Peyer's patch (tissue), 4 donors: ENCODE results near the gene BHLHE41. TPM values are rescaled to one million over a fixed set of nuclear protein-coding genes. Genes with fewer than 3 reads are reported as not detected.
A peak's percentile ranks its signal among the peaks of the same experiment; 100 is the strongest.

ENCODE experiments used
- DNase-seq, 3 donors: peaks; one replicate each; pipeline ENCODE4 v3.0.0-alpha.2; 2017 to 2019
- H3K27ac ChIP-seq, 4 donors: fragments of 200-600 bp; sonication (generic); one replicate each; pipeline ENCODE4 v1.5.1; 2016 to 2019
- H3K27me3 ChIP-seq, 2 donors: fragments of 200-600 bp; sonication (generic); one replicate each; pipeline ENCODE4 v1.5.1; 2019
- H3K36me3 ChIP-seq, 3 donors: fragments of 200-600 bp; sonication (generic); one replicate each; pipeline ENCODE4 v1.5.1; 2016 to 2019
- H3K4me1 ChIP-seq, 4 donors: fragments of 200-600 bp; sonication (generic); one replicate each; pipeline ENCODE4 v1.5.1; 2016 to 2019
- H3K4me3 ChIP-seq, 4 donors: fragments of 200-600 bp; sonication (generic); 1 replicate in 3 of 4; 2 replicates in 1 of 4; pipeline ENCODE4 v1.5.1; 2016 to 2019; ENCODE audit warnings: mild to moderate bottlenecking in 1 of 4
- H3K9me3 ChIP-seq, 4 donors: fragments of 200-600 bp; sonication (generic); one replicate each; pipeline ENCODE4 v1.5.1; 2016 to 2019; ENCODE audit warnings: mild to moderate bottlenecking in 1 of 4
- CTCF ChIP-seq, 6 experiments: fragments of 450-650 bp in 4 of 6; fragments of 200-600 bp in 2 of 6; sonication (generic) in 1 of 6; IDR thresholded peaks; one replicate each; pipeline ENCODE4 v1.5.1; 2017 to 2019; ENCODE audit warnings: antibody characterized with exemption in 6 of 6, mild to moderate bottlenecking in 3 of 6, moderate library complexity in 1 of 6
- POLR2A ChIP-seq, 2 donors: fragments of 450-650 bp; IDR thresholded peaks; one replicate each; pipeline ENCODE4 v1.5.1; 2017; ENCODE audit warnings: antibody characterized with exemption in 2 of 2, mild to moderate bottlenecking in 2 of 2, moderate library complexity in 2 of 2
- total RNA-seq, 4 donors: library from RNA; depleted of rRNA; stranded (reverse); fragments of >200 nt; gene quantifications; one replicate each; pipeline ENCODE4 v1.1.0, GENCODE V29; 2016

BHLHE41 gene
- total RNA-seq, 4 donors from 2014 or later = 0.18 to 11.6 (median 2.2) TPM

GRCh38 chr12:26116829-26117715 is 7.8 kb downstream of the BHLHE41 start:
- Histone ChIP-seq H3K4me3 (no peak overlapping the region), H3K36me3 (no peaks in the 10 kb centered on the region), H3K27ac (peak overlapping the region in 2 of 4 donors; percentile 13 to 58), H3K4me1 (peaks cover 0 to 18% (median 3%) of the 10 kb centered on the region in 4 donors), H3K9me3 (no peaks in the 10 kb centered on the region), H3K27me3 (no peaks in the 10 kb centered on the region)
- TF ChIP-seq POLR2A (IDR thresholded peaks at IDR 0.05) = no peak
- TF ChIP-seq CTCF (IDR thresholded peaks at IDR 0.05) = no peak
- DNase-seq = no peak

- no peaks in the 10 kb centered on the region for H3K9me3 ChIP-seq
- peak in 1 of 3 donors; percentile 52 for DNase-seq
- no peak for TF ChIP-seq CTCF (IDR thresholded peaks at IDR 0.05)
- TF ChIP-seq POLR2A (IDR thresholded peaks at IDR 0.05) = no peak
- H3K27me3 ChIP-seq = no peaks in the 10 kb centered on the region
- H3K27ac ChIP-seq = peak overlapping the region; percentile 88 to 93 (median 90)
- H3K36me3 ChIP-seq = no peaks in the 10 kb centered on the region
- peaks cover 0 to 18% (median 3%) of the 10 kb centered on the region in 4 donors for H3K4me1 ChIP-seq
- peak overlapping the region; percentile 53 to 56 (median 54) for H3K4me3 ChIP-seq
These were observed 10.0 kb downstream of the BHLHE41 start for GRCh38 chr12:26114720-26115401.

GRCh38 chr12:26113853-26114719 is 10.8 kb downstream of the BHLHE41 start:
- peak overlapping the region; percentile 53 to 56 (median 54) for H3K4me3 ChIP-seq
- H3K27ac ChIP-seq = peak overlapping the region; percentile 88 to 93 (median 90)
- no peaks in the 10 kb centered on the region for H3K9me3 ChIP-seq
- H3K4me1 ChIP-seq = peaks cover 0 to 18% (median 3%) of the 10 kb centered on the region in 4 donors
- no peaks in the 10 kb centered on the region for H3K36me3 ChIP-seq
- DNase-seq = peak; percentile 84 to 99 (median 96)
- peak; percentile 68 to 81 for TF ChIP-seq POLR2A (IDR thresholded peaks at IDR 0.05)
- TF ChIP-seq CTCF (IDR thresholded peaks at IDR 0.05) = peak in 4 of 6 experiments; percentile 35 to 49 (median 44)
- no peaks in the 10 kb centered on the region for H3K27me3 ChIP-seq

GRCh38 chr12:26113181-26113654 is 11.6 kb downstream of the BHLHE41 start:
- Histone ChIP-seq H3K4me1 (peaks cover 0 to 18% (median 3%) of the 10 kb centered on the region in 4 donors), H3K4me3 (peak overlapping the region in 1 of 4 donors; percentile 56), H3K27me3 (no peaks in the 10 kb centered on the region), H3K36me3 (no peaks in the 10 kb centered on the region), H3K27ac (peak overlapping the region in 3 of 4 donors; percentile 88 to 93 (median 92)), H3K9me3 (no peaks in the 10 kb centered on the region)
- DNase-seq = no peak
- no peak for TF ChIP-seq CTCF (IDR thresholded peaks at IDR 0.05)
- no peak for TF ChIP-seq POLR2A (IDR thresholded peaks at IDR 0.05)

- no peak for DNase-seq
- no peaks in the 10 kb centered on the region for H3K9me3 ChIP-seq
- no peaks in the 10 kb centered on the region for H3K27me3 ChIP-seq
- TF ChIP-seq CTCF (IDR thresholded peaks at IDR 0.05) = no peak
- no peak for TF ChIP-seq POLR2A (IDR thresholded peaks at IDR 0.05)
- H3K4me3 ChIP-seq = no peak overlapping the region
- H3K27ac ChIP-seq = no peak overlapping the region
- H3K36me3 ChIP-seq = no peaks in the 10 kb centered on the region
- H3K4me1 ChIP-seq = peaks cover 0 to 18% (median 3%) of the 10 kb centered on the region in 4 donors
These were observed 12.1 kb downstream of the BHLHE41 start for GRCh38 chr12:26112703-26113147.
